Heart right ventricle (tissue), 16 donors: ENCODE results near the gene TSSK3. TPM values are rescaled to one million over a fixed set of nuclear protein-coding genes. Genes with fewer than 3 reads are reported as not detected.

ENCODE experiments used
- ATAC-seq, 8 donors: fragments of 200-7000 bp; cut with Tn5 transposase; one replicate each; pipeline ENCODE4 v1.9.1; 2020; ENCODE audit warnings: mild to moderate bottlenecking in 8 of 8, moderate library complexity in 8 of 8, moderate number of reproducible peaks in 1 of 8
- DNase-seq, 2 donors: peaks; one replicate each; pipeline ENCODE4 v3.0.0-alpha.2; 2020
- H3K27ac ChIP-seq, 10 donors: fragments of 200-600 bp; sonication (generic) in 2 of 10; one replicate each; pipeline versions ENCODE4 v1.5.0 to v1.8.0; 2020 to 2022; ENCODE audit warnings: mild to moderate bottlenecking in 3 of 10
- H3K27me3 ChIP-seq, 7 donors: fragments of 200-600 bp; one replicate each; pipeline ENCODE4 v1.8.0; 2021 to 2022; ENCODE audit warnings: mild to moderate bottlenecking in 2 of 7
- H3K36me3 ChIP-seq, 9 donors: fragments of 200-600 bp; sonication (generic) in 1 of 9; one replicate each; pipeline versions ENCODE4 v1.5.0 to v1.8.0; 2020 to 2022; ENCODE audit warnings: mild to moderate bottlenecking in 2 of 9
- H3K4me1 ChIP-seq, 9 donors: fragments of 200-600 bp; sonication (generic) in 1 of 9; one replicate each; pipeline versions ENCODE4 v1.5.0 to v1.8.0; 2020 to 2022; ENCODE audit warnings: mild to moderate bottlenecking in 4 of 9
- H3K4me3 ChIP-seq, 10 donors: fragments of 200-600 bp; sonication (generic) in 2 of 10; one replicate each; pipeline versions ENCODE4 v1.5.0 to v1.8.0; 2020 to 2022; ENCODE audit warnings: mild to moderate bottlenecking in 7 of 10, moderate library complexity in 2 of 10
- H3K9me3 ChIP-seq, 11 donors: fragments of 200-600 bp in 10 of 11; sonication (generic) in 2 of 11; one replicate each; pipeline versions ENCODE4 v1.5.0 to v1.8.0; 2013 to 2022; ENCODE audit warnings: mild to moderate bottlenecking in 2 of 11, control low read depth in 1 of 11, moderate library complexity in 1 of 11
- WGBS, 2 donors: extraction: QIAGEN DNeasy Blood & Tissue Kit; methylation state at CpG; one replicate each; pipeline ENCODE4 v1.1.7; 2013; ENCODE audit warnings: inconsistent platforms in 1 of 2; 5-methylcytosine and 5-hydroxymethylcytosine counted together
- intact Hi-C, 10 donors: fragments of 100-400 bp; cut with DNase I; formaldehyde crosslinking; loops; one replicate each; pipeline versions ENCODE4 v1.11.1 to v1.14.2; 2022
- polyA plus RNA-seq, 2 donors: library from polyadenylated mRNA; stranded (reverse); fragments of 200-250 nt; gene quantifications; one replicate each; pipeline ENCODE4 v1.2.3, GENCODE V29; 2013
- total RNA-seq, 10 donors: library from RNA; stranded (reverse); fragmentation: NEBNext Ultra II Directional in 3 of 10; extraction: Animal tissue kit (Norgen Biotek cat#: 25700) in 3 of 10; gene quantifications; one replicate each; pipeline versions ENCODE4 v1.2.1 to v1.2.4, GENCODE V29; 2021 to 2023
- TF ChIP-seq, protein P1 (sequence below), 9 donors: fragments of 200-600 bp; sonication (generic) in 2 of 9; IDR thresholded peaks; one replicate each; pipeline versions ENCODE4 v1.5.0 to v1.8.0; 2021 to 2022; ENCODE audit warnings: antibody characterized with exemption in 9 of 9, mild to moderate bottlenecking in 5 of 9, moderate library complexity in 1 of 9
- donor health status: Arrhythmogenic right ventricular cardiomyopathy.
- donor health status: ischemic (EF 13 %, LVEDD 7.1; RV severe dilation, severe dysfunction).
- donor health status: healthy with polysubstance abuse.
- donor health status: DM: no; HTN: yes; CAD: no.
- donor health status: DM: no; HTN: no; CAD: no.
- donor health status: ischemic (EF 25% LVEDD 6.9; RV normal size, moderate dysfunction).
- donor health status: ischemic (EF 25% LVEDD 5.7; RV mildly dilated, moderate dysfunction).
- donor health status: healthy.
- donor health status: DM: yes; HTN: yes; CAD: no.
- donor health status: Ischemic cardiomyopathy.
- donor health status: ischemic (EF 35%, LVEDD 5.7; RV mildly dilated, moderate dysfunction).
- donor health status: nonischemic (EF 11% LVEDD 7.7; RV severe dilation, severe dysfunction).
- donor health status: DM: yes; HTN: yes; CAD: no.
- donor health status: PGD.
- donor health status: ischemic (EF 29% LVEDD 5.4; RV normal size, mild dysfunction).
- donor health status: nonischemic (EF 23%, LVEDD 6.1; RV moderate dilation, normal function).

Gene TSSK3
- total and polyA plus RNA-seq, 12 donors = 0.10 to 5.8 (median 1.7) TPM

DNA sequence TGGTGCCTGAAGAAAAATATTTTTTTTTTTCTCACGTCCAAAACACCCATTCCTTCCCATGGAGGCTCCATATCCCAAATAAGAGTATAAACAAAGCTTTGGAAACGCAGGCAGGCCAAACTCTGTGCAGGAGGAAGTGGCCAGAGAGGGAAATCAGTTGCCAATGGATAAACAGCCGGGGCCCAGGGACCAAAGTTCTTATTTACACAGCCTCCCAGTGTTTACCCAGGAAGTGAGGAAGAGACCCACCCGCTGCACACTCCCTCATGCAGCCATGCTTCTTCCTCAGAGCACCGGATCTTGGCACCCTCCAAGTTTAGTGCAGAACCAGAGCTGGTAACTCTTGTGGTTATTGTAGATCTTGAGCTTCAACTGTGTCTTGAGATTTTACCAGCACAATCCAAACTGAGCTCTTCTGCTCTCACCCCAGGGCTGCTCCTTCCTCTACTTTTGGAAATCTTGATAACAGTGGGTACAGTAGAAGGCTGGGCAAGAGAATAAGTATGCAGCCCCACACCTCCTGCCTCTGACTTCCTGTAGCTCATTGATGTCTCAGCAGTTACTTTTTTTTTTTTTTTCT lies 40.5 kb upstream of the TSSK3 start:
- intact Hi-C loops = loop anchor here in 1 of 10 donors (10.0 kb wide), 1 partner anchor 97 kb away; the partner anchor contains the start of genes EIF3I and TMEM234
- Histone ChIP-seq H3K4me3 (no peak overlapping the region), H3K36me3 (peaks cover 0 to 88% (median 17%) of the 10 kb centered on the region in 9 donors), H3K27ac (peak overlapping the region in 3 of 10 donors; percentile 34 to 44 (median 37)), H3K4me1 (peaks cover 0 to 15% (median under 1%) of the 10 kb centered on the region in 9 donors), H3K27me3 (no peaks in the 10 kb centered on the region), H3K9me3 (no peaks in the 10 kb centered on the region)
- TF ChIP-seq, protein P1, sequence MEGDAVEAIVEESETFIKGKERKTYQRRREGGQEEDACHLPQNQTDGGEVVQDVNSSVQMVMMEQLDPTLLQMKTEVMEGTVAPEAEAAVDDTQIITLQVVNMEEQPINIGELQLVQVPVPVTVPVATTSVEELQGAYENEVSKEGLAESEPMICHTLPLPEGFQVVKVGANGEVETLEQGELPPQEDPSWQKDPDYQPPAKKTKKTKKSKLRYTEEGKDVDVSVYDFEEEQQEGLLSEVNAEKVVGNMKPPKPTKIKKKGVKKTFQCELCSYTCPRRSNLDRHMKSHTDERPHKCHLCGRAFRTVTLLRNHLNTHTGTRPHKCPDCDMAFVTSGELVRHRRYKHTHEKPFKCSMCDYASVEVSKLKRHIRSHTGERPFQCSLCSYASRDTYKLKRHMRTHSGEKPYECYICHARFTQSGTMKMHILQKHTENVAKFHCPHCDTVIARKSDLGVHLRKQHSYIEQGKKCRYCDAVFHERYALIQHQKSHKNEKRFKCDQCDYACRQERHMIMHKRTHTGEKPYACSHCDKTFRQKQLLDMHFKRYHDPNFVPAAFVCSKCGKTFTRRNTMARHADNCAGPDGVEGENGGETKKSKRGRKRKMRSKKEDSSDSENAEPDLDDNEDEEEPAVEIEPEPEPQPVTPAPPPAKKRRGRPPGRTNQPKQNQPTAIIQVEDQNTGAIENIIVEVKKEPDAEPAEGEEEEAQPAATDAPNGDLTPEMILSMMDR (IDR thresholded peaks at IDR 0.05) = no peak
- peak in 1 of 8 donors; percentile 29 for ATAC-seq
- no peak for DNase-seq
- 51 to 61% methylated on average over 5 of the region's 5 CpGs for WGBS, 2 donors

DNA sequence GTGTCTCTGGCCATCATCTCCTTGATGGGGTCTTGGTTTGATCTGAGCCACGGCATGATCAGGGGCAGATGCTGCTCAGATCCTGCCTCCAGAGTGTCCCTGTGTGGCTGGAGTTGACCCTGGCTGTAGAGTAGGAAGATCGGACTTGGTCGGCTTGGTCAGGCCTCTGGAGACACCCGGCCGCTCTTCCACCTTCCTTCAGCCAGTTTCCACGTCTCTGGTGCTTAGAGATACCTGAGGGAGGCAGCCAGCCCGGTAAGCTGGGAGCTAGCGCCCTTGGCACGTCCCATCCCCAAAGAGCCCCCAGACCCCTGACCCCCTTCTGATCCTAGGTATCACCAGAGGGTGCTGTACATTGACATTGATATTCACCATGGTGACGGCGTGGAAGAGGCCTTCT lies 35.1 kb upstream of the TSSK3 start:
- no peaks in the 10 kb centered on the region for H3K9me3 ChIP-seq
- intact Hi-C loops = loop anchor here in 2 of 10 donors (5.0 to 10.0 kb wide), 2 partner anchors 90 to 102 kb away; partner anchors contain the start of genes EIF3I (in 1 of the 2) and TMEM234 (in 1 of the 2)
- DNase-seq (no peak), ATAC-seq (no peak)
- peaks cover 0 to 3% (median 0%) of the 10 kb centered on the region in 9 donors for H3K4me1 ChIP-seq
- TF ChIP-seq, protein P1 (IDR thresholded peaks at IDR 0.05) = no peak
- no peak overlapping the region for H3K4me3 ChIP-seq
- H3K27me3 ChIP-seq = no peaks in the 10 kb centered on the region
- WGBS, 2 donors = 96% methylated on average over 11 of the region's 11 CpGs
- H3K27ac ChIP-seq = no peak overlapping the region
- H3K36me3 ChIP-seq = peaks cover 0 to 98% (median 46%) of the 10 kb centered on the region in 9 donors

DNA sequence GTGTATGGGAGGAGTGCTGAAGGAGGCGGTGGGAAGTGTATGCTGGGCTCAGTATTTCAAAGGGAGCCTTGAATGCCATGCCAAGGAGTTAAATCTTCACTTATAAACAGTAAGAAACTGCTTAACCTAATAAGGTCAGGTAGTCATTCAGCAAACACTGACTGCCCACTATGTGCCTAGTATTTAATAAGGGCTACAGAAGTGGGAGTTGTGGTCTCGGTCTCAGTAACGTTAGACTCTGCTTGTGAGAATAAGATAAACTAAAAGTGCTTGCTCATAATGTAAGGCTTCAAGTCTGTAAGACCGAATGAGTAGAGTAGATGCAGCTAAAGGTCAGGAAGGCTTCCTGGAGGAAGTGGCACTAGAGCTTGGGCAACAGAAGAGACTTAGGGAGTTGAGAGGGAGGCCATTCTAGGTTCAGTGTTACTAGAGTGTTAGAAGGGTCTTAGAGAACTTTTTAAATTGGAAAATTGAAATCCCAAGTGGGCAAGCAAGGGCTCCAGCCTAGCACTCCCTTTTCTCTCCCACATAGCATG lies 32.3 kb upstream of the TSSK3 start:
- Histone ChIP-seq H3K27ac (no peak overlapping the region), H3K36me3 (peaks cover 0 to 96% (median 60%) of the 10 kb centered on the region in 9 donors), H3K4me1 (peaks cover 0 to 16% (median 9%) of the 10 kb centered on the region in 9 donors), H3K9me3 (no peaks in the 10 kb centered on the region), H3K27me3 (peaks cover 0 to 7% (median 0%) of the 10 kb centered on the region in 7 donors), H3K4me3 (no peak overlapping the region)
- TF ChIP-seq, protein P1 (IDR thresholded peaks at IDR 0.05) = no peak
- 90 to 93% methylated on average over 4 of the region's 4 CpGs for WGBS, 2 donors
- intact Hi-C loops = loop anchor here in 2 of 10 donors (5.0 to 10.0 kb wide), 2 partner anchors 93 to 105 kb away; partner anchors contain the start of genes EIF3I (in 1 of the 2) and TMEM234 (in 1 of the 2)
- no peak for DNase-seq
- no peak for ATAC-seq

DNA sequence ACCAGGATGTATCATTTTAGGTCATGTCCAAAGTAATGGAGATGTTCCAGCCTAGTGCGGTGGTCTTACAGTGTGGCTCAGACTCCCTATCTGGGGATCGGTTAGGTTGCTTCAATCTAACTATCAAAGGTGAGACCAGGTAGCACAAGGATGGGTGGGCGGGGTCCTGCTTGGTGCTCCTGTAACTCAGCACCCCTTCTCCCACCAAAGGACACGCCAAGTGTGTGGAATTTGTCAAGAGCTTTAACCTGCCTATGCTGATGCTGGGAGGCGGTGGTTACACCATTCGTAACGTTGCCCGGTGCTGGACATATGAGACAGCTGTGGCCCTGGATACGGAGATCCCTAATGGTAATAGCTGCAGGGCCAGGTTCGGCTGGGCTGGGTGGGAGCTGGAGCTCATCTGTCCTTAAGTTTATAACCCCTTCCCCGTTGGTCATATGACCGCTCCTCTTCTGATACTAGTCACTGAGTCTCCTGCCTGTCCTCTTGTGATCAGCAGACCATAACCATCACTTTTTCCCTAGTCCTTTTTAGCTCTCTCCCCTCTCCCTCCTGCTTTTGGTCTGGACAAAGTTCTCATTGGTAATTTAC lies 31.7 kb upstream of the TSSK3 start:
- no peak for DNase-seq
- intact Hi-C loops = no loop called here
- H3K4me1 ChIP-seq = peaks cover 0 to 17% (median 13%) of the 10 kb centered on the region in 9 donors
- peaks cover 0 to 89% (median 58%) of the 10 kb centered on the region in 9 donors for H3K36me3 ChIP-seq
- TF ChIP-seq, protein P1 (IDR thresholded peaks at IDR 0.05) = no peak
- H3K27me3 ChIP-seq = peaks cover 0 to 11% (median 0%) of the 10 kb centered on the region in 7 donors
- no peak for ATAC-seq
- no peak overlapping the region for H3K27ac ChIP-seq
- no peaks in the 10 kb centered on the region for H3K9me3 ChIP-seq
- WGBS, 2 donors = 90 to 92% methylated on average over 12 of the region's 12 CpGs
- no peak overlapping the region for H3K4me3 ChIP-seq
